Activated CD4-positive, alpha-beta T cell treated with anti-CD3 and anti-CD28 coated beads, Interleukin-2, amount 50 U/mL, for 24 hours (primary cell): ENCODE measurements around the gene EXOSC5.

ENCODE experiments used
- DNase-seq, 2 donors: peaks; one replicate each; pipeline ENCODE4 v3.0.0-alpha.2; 2020; ENCODE audit warnings: low read depth in 1 of 2, low spot score in 1 of 2

EXOSC5 gene

DNA sequence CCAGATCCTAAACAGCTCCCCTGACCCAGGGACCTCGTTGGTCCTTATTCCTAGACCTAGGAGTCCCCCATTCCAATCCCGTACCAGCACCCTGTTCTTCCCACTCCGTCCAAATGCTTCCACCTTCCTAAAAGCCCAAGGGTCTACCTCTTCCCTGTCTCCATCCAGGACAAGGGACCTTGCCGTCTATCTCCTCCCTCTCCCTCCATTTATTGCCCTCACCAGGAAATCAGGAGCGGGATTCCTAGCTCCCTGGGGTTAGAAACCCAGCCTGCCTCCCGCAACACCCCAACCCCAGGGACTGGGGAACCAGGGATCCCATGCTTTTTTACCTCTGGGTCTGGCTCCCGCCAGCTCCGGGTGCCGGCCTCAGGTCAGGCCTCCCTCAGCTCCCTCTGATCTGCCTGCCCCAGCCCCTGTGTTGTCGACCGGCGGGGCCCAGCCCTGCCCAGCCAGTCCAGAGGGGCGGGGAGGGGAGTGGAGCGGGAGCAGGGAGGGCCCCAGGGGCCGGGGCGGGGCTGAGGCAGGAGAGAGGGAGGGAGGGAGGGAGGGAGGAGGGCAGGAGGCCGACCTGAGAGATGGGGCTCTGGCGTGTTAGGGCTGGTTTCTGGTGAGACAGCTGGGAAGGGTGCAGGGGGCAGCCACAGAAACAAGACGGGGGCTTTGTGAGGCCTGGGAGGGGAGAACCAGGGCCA lies 29.9 kb upstream of the EXOSC5 start, which contains the start of gene B3GNT8:
B3GNT8 (minus strand) TSS at position 423 of the 695 bp plus-strand sequence. CDS start 596 bp downstream, outside the sequence.
- DNase-seq = peak in 1 of 2 donors; percentile 21

DNA sequence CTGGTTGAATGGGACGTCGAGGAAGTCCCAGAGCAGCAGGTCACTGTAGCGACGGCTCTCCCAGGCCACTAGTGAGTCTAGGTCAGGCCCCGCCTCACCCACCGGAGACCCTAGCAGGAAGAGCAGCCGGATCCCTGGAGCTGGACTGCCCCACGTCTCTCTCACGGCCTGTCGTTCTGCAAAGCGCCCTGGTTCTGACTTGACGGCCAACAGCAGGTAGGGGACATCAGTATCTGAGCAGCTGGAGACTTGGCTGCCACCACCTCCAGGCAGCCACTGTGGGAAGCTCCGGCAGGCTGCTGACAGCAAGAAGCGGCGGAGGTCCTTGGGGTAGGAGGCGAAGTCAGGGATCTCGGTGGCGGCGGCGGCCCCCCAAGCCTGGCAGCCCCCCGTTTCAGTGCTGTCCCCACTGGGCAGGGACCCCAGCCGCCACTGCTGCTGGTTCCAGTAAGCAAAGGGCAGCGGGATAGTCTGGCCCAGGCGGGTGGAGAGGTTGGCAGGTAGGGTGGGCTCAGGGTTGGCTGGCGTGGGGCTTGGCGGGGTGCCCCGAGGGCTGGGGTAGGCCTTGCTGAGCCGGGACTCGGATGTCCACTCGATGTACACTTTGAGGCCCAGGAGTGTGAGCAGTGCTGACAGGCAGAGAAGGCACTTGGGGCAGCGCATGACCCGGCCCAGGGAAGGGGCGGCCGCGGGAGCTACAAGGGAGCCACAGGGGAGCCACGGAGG lies 29.1 kb upstream of the EXOSC5 start:
- no peak for DNase-seq

DNA sequence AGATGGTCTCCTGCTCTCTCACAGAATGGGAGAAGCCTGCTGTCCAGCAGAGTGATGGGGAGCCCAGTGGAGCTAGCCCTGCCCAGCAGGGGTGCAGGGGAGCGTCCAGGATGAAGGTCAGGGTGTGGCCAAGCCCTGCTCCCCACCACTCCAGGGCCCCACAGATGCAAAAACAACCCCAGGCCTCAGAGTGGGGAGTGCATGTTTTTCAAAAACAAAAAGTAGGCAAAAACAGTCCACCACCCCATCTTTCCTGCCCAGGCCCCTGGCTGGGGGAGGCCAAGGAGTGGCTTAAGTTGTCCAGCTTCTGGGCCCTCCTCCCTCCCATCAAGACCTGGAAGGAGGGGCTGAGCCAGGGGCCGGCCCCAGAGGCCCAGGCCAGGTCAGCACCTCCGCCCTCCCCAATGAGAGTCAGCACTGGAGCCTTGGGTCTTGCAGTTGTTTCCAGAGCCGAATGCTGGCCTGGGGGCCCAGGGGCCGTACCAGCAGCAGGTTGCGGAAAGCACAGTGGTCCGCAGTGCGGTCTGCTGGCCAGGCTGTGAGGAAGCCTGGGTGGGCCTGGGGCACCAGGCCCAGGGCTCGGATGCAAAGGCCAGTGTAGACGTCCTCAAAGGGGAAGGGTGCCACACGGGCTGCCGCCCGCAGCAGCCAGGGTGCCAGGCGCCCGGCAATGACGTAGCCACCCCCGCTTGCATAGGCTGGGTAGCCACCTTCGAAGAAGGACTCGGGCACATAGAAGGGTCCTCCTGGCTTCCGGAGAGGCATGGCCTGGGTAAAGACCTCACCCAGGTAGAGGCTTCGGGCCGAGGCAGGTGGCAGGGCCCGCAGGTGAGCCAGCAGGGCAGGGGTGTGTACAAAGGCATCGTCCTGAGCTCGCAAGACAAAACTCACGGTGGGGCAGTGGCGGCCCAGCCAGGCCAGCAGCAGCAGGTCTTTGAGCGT lies 28.3 kb upstream of the EXOSC5 start:
- no peak for DNase-seq

DNA sequence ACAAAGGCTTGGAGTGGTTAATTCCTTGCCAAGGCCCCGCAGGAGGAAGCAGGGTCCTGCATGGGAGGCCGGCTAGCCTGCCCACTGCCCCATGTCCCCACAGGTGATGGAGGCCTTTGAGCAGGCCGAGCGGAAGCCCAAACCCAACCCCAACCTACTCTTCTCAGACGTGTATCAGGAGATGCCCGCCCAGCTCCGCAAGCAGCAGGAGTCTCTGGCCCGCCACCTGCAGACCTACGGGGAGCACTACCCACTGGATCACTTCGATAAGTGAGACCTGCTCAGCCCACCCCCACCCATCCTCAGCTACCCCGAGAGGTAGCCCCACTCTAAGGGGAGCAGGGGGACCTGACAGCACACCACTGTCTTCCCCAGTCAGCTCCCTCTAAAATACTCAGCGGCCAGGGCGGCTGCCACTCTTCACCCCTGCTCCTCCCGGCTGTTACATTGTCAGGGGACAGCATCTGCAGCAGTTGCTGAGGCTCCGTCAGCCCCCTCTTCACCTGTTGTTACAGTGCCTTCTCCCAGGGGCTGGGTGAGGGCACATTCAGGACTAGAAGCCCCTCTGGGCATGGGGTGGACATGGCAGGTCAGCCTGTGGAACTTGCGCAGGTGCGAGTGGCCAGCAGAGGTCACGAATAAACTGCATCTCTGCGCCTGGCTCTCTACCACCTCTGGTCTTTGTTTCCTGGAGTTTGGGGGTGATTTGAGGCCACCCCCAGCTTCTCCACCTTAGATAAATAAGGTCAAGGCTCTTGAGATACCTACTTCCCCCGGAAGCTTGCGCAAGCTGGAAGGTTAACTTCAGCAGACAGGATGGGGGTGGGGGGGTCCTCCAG lies 27.4 kb upstream of the EXOSC5 start:
- DNase-seq = no peak

DNA sequence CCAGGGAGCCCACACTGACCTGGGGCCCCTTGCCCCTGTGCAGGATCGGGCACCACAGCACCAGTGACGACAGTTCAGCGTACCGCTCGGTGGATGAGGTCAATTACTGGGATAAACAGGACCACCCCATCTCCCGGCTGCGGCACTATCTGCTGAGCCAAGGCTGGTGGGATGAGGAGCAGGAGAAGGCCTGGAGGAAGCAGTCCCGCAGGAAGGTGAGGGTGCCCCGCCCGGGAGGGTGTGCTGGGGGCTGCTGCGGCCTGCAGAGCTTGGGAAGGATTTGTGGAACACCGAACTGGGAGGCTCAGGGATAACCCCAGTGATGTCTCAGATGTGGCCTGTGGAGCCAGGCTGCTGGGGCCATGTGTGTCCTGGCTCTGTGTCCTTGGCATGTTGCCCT lies 25.8 kb upstream of the EXOSC5 start:
- no peak for DNase-seq

DNA sequence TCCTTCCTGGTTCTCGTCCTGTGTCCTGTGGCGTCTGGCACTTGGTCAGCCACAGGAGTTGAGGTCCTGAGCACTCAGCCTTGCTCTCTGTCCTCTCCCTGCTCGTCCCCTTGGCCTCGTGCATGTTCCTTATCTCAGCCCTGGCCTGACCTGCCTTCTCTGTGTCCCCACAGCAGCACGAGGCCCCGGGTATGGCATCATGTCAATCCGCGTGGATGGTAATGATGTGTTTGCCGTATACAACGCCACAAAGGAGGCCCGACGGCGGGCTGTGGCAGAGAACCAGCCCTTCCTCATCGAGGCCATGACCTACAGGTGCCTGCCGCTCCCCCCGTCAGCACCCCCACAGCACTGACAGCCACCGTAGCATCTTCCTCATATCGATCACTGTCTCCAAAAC lies 25.3 kb upstream of the EXOSC5 start:
- no peak for DNase-seq

DNA sequence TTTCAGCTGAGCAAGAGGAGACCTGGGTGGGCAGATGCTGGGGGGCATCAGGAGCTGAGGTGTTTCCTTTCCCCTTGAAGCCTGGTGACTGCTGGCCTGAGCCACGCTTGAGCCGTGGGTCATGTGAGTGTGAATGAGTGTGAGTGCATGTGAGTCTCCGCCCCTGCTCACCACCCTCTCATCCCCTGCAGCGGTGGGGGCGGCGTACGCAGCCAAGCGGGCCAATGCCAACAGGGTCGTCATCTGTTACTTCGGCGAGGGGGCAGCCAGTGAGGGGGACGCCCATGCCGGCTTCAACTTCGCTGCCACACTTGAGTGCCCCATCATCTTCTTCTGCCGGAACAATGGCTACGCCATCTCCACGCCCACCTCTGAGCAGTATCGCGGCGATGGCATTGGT lies 24.8 kb upstream of the EXOSC5 start:
- DNase-seq = no peak

DNA sequence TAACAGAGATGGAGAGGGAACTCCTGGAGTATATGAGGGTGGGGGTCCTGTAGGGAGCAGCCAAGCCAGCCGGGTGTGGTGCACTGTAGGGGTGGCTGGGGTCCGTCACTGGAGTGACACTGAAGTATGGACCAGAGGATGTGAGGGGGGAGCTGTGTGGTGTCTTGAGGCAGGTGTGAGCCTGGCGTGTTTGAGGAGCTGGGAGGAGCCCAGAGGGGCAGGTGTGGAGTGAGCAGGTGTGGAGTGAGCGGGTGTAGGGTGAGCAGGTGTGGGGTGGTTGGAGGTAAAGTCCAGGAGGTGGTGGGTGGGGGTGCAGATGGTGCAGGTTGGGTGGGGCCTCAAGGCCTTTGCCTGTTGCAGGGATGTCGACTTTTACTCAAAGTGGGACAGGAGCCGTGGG lies 24.2 kb upstream of the EXOSC5 start:
- DNase-seq = no peak

DNA sequence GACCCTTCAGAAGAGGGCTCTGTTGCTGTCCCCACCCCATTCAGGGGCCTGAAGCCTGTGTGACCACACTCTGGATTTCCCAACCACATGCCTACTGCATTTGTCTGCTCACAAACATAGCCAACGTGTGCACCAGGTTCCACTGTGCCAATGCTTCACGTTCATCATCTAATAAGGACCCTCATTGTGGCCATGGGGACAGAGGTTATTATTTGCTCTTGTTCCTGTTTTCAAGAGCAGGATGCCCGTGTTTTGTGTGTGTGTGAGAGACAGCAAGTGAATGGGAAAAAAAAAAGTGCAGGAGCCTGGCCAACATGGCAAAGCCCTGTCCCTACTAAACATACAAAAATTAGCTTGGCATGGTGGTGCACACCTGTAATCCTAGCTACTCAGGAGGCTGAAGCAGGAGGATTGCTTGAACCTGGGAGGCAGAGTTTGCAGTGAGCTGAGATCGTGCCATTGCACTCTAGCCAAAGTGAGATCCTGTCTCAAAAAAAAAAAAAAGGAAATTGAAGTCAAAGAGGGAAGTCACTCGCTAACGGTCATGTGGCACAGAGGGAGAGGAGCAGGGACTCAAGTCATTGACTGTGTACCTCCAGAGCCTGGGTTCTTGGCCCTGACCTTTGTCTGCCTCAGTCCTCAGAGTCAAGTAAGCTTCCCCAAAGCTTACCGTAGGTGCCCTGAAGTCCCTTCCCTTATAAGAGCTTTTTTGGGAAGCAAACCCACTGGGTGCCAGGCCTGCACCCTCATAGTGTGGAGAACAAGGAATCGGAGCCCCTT lies 23.1 kb upstream of the EXOSC5 start:
- no peak for DNase-seq

DNA sequence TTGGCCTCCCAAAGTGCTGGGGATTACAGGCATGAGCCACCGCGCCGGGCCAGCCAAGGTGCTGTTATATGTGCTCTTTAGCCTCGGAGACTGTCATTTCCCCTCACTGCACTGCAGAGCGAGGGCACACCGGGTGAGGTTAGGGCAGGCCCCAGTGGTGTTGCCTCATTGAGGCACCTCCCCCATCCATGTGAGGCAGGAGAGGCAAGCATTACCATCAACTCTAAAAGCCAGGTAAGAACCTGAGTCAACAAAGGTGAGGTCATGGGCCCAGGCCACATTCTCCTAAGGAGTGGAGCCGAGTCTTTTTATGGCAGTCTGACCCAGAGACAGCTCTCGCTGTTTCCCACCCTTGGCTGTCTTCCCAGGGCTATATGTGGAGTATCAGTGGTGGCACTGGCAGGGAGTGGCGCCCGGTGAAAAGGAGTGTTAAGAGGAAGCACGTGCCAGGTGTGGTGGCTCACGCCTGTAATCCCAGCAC lies 19.1 kb upstream of the EXOSC5 start:
- no peak for DNase-seq

DNA sequence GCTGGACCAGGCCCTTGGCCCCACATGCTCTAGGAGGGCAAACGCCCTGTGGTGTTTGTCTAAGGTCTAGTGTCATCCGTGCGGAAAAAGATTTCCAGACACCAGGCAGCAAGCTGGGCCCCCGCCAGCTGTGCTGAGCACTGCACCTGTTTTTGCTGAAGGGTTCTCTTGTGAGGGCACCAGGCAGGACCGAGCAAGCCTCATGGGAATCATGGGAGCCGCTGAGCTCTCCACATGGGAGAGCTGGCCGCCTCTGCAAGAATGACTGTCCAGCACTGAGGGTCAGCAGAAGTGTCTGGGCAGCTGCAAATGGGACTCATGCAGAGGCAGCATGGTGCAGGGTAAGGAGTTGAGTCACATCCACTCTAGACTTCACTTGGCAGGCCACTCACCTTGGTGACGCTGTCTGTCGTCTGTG lies 18.0 kb upstream of the EXOSC5 start:
- no peak for DNase-seq

DNA sequence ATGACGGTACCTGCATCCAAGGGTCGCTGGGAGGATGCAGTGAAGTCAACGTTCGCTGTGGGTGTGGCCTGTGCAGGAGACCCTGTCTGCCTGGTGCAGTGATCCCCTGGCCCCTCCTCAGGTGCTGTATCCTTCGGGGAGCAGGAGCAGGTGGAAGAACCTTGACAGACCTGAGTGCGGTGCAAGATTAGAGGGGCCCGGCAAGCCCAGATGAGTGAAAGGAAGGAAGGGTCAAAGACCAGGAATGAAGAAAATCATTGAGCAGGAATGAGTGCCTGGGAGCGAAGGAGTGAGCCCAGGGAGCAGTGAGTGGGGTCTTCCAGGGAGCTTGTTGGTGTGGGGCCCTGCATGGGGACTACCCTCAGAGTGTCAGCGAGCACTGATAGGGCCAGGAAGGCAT lies 17.3 kb upstream of the EXOSC5 start:
- DNase-seq = no peak

DNA sequence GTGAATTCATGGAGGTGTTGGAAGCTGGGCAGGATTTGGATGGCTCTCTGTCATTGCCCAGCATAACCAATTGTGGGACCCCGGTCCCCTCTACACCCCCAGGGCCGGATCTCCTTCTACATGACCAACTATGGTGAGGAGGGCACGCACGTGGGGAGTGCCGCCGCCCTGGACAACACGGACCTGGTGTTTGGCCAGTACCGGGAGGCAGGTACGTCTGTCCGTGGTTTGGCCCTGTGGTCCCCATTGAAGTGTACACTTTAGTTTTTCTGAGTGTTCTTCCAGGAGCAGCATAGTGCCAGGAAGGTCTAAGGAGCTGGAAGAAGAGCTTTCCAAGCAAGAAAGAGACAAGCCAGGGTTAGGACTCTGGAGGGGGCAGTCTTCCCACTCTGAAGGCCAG lies 16.8 kb upstream of the EXOSC5 start:
- no peak for DNase-seq

DNA sequence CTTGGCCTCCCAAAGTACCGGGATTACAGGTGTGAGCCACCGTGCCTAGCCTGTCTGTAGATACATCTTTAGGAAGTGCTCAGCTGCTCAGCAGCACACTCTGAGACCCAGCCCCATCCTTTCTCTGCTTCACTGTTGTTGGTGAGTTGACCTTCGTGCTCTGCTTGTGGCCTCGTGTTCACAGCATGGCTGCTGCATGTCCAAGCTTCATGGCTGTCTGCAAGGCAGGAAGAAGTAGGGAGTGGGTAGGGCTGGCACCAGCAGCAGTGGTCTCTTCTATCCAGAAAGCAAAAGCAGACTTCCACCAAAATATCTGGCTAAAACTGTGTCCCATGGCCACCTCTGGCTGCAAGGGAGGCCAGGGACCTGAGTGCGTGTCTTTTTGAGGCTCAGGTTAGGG lies 15.8 kb upstream of the EXOSC5 start:
- no peak for DNase-seq

DNA sequence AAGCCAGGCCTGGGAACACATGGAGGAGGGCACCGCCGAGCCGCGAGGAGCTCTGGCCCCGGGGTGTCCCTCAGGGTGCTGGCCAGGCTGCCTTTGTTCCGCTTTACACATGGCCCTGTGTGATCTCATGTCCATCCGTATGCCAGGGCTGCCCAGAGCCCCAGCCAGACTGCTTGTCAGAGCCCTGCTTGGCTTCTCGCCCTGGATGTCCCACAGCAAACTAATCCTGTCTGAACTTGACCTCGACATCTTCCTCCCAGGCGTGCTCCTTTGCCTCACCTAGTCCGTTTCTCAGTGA lies 14.8 kb upstream of the EXOSC5 start:
- no peak for DNase-seq

DNA sequence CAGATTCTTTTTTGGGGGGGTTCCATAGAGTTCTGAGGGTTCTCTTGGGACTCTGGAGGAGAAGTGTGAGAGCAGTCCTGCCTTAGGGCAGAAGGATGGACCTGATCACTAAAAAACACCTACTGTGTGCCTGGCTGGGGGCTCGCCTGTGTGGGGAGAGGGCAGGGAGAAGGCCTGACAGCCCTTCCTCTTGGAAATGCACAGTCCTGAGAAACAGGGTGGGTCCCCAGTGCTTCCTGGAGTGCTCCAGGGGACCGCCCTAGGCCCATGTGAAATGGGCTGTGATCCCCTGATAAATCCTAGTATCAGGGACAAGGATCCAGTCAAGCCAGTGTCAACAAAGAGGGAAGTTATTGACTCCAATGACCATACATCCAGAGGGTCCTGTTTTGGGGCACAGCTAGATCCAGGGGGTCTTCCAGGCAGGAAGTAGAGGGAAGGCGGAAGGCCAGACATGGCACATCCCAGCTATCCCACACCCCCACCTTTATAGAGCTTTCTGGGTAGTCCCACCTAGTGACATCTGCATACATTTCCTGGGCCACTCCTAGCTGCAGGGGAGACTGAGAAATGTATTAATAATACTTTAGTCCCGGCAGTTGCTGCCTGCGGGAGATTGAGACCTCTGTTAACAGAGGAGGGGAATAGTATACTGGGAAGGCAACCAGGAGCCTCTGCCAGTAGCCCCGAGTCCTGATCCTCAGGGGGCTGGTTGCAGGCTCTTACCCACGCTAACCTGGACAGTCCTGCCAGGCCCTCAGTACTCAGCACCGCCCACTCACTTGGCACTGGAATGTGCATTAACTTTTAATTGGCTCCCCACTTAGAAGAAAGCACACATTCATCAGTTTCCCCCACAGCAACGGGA lies 14.2 kb upstream of the EXOSC5 start:
- DNase-seq = no peak

DNA sequence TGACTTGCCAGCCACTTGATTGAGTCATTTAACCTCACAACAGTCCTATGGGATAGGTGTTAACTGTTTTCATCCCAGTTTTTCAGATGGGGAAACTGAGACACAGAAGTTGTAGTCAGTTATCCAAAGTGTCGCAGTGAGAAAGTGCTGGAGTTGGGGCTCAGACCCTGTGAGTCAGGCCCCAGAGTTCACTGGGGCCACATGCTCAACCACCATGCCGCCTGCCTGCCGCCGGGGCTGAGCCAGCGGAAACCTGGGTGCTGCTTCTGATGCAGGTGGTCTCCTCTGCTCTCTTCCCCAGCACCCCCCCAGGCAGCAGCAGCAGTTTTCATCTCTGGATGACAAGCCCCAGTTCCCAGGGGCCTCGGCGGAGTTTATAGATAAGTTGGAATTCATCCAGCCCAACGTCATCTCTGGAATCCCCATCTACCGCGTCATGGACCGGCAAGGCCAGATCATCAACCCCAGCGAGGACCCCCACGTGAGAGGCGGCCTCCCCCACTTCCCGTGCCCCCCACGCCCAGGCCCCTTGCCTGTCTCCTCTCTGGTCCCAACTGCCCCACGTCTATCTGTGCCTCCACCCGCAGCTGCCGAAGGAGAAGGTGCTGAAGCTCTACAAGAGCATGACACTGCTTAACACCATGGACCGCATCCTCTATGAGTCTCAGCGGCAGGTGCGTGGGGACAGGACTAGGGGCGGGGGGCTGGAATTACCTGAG lies 13.3 kb upstream of the EXOSC5 start:
- DNase-seq = no peak

DNA sequence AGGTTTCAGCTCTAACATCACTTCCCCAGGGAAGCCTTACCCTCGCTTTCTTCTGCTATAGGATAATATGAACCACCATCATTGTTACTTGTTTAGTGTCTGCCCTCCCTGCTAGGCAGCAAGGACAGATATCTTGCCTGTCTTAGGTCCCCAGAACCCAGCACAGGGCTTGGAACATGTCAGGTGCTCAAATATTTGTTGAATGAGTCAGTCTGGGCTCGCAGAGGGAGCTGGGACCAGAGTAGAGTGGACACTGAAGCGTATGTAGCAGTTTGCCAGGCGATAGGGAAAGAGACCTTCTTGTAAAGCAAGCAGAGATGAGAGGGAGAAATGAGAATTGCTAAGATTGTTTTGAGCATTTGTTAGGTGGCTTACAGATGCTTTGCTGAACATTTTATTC lies 12.1 kb upstream of the EXOSC5 start:
- DNase-seq = no peak
